Kidney capillary endothelial cell (primary cell): ENCODE results near the gene TMEM106B.
"Not testable (repeated sequence)": the region's sequence is repeated elsewhere in the genome, so short reads cannot be mapped to it uniquely, and the experiment has no call there.

Experiments
- DNase-seq: peaks from one replicate; pipeline ENCODE4 v3.0.0-alpha.2; 2018; ENCODE audit warnings: low spot score

The TMEM106B gene

GRCh38 chr7:12211054-12211710 is at the start of gene TMEM106B:
TMEM106B (plus strand) TSS chr7:12211294; CDS start chr7:12214811, 3,517 bp downstream.
- peak; percentile 97 for DNase-seq

- peak; percentile 76 for DNase-seq
Observed at GRCh38 chr7:12162415-12163113, 48.5 kb upstream of the TMEM106B start.

- DNase-seq: not testable (repeated sequence)
Observed at GRCh38 chr7:12168065-12168464, 43.0 kb upstream of the TMEM106B start.

- not testable (repeated sequence) for DNase-seq
Observed at GRCh38 chr7:12169981-12170820, 40.9 kb upstream of the TMEM106B start.

GRCh38 chr7:12173671-12174070 is 37.4 kb upstream of the TMEM106B start:
- DNase-seq: no peak

- no peak for DNase-seq
Observed at GRCh38 chr7:12174931-12175330, 36.2 kb upstream of the TMEM106B start.

- DNase-seq: no peak
Observed at GRCh38 chr7:12178317-12178716, 32.8 kb upstream of the TMEM106B start.

- no peak for DNase-seq
Observed at GRCh38 chr7:12194426-12194825, 16.7 kb upstream of the TMEM106B start.

GRCh38 chr7:12196386-12196785 is 14.7 kb upstream of the TMEM106B start:
- no peak for DNase-seq

- DNase-seq: no peak
Observed at GRCh38 chr7:12199363-12199762, 11.7 kb upstream of the TMEM106B start.

- DNase-seq: no peak
Observed at GRCh38 chr7:12207046-12207445, 4.0 kb upstream of the TMEM106B start.

GRCh38 chr7:12209221-12209620 is 1.9 kb upstream of the TMEM106B start:
- no peak for DNase-seq

GRCh38 chr7:12210179-12211053 is 678 bp upstream of the TMEM106B start:
- DNase-seq: peak; percentile 2

GRCh38 chr7:12211711-12212485 is 804 bp downstream of the TMEM106B start:
- peak; percentile 32 for DNase-seq

- no peak for DNase-seq
Observed at GRCh38 chr7:12217311-12217710, 6.2 kb downstream of the TMEM106B start.

- DNase-seq: no peak
Observed at GRCh38 chr7:12220389-12221046, 9.4 kb downstream of the TMEM106B start.

GRCh38 chr7:12221414-12221813 is 10.3 kb downstream of the TMEM106B start:
- no peak for DNase-seq

- DNase-seq: no peak
Observed at GRCh38 chr7:12222889-12223579, 11.9 kb downstream of the TMEM106B start.

GRCh38 chr7:12225017-12225416 is 13.9 kb downstream of the TMEM106B start:
- DNase-seq: not testable (repeated sequence)

- DNase-seq: no peak
Observed at GRCh38 chr7:12226756-12227155, 15.7 kb downstream of the TMEM106B start.
